Loucy (cell line): ENCODE results near the gene APH1B.

Experiments used
- EZH2phosphoT487 ChIP-seq: fragments of 200-600 bp; IDR thresholded peaks from 2 replicates; pipeline ENCODE4 v1.6.1; 2018; ENCODE audit warnings: antibody characterized with exemption, mild to moderate bottlenecking, moderate library complexity, borderline replicate concordance
- TF ChIP-seq, protein P1 (sequence below): fragments of 200-600 bp; sonication (generic); conservative IDR thresholded peaks from 2 replicates; pipeline ENCODE4 v1.5.1; 2014; ENCODE audit warnings: mild to moderate bottlenecking, antibody characterized with exemption, low read length

DNA sequence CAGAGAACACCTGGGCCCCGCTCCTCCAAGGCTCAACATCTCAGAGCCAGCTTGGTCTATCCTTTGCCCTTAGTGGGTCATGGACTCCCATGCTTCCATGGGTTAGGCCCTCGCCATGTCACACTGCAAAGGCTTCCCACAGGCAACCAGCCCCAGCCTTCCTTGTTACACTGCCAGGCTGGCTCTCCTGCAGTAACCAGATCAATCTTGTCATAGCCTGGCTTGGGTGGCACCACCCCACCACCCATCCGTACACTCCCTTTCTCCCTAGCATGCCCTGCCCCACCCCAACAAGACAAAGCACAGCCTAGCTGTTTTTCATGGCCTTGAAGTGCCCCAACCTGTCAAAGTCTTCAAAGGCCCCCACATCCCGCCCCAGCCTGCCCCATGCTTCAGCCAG, 73.8 kb downstream of the APH1B start:
- TF ChIP-seq, protein P1, sequence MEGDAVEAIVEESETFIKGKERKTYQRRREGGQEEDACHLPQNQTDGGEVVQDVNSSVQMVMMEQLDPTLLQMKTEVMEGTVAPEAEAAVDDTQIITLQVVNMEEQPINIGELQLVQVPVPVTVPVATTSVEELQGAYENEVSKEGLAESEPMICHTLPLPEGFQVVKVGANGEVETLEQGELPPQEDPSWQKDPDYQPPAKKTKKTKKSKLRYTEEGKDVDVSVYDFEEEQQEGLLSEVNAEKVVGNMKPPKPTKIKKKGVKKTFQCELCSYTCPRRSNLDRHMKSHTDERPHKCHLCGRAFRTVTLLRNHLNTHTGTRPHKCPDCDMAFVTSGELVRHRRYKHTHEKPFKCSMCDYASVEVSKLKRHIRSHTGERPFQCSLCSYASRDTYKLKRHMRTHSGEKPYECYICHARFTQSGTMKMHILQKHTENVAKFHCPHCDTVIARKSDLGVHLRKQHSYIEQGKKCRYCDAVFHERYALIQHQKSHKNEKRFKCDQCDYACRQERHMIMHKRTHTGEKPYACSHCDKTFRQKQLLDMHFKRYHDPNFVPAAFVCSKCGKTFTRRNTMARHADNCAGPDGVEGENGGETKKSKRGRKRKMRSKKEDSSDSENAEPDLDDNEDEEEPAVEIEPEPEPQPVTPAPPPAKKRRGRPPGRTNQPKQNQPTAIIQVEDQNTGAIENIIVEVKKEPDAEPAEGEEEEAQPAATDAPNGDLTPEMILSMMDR, result no peak
- TF ChIP-seq EZH2phosphoT487, result no peak
